HG02623 (cell line): ENCODE results near the gene CNBD2.
"Not testable (repeated sequence)": the region's sequence is repeated elsewhere in the genome, so short reads cannot be mapped to it uniquely, and the experiment has no call there.

Experiments used
- ATAC-seq: cut with Tn5 transposase; IDR thresholded peaks from one replicate; pipeline ENCODE4 v1.9.1; 2021; ENCODE audit warnings: moderate library complexity; ENCODE audit not compliant: unreplicated experiment

Gene CNBD2

DNA sequence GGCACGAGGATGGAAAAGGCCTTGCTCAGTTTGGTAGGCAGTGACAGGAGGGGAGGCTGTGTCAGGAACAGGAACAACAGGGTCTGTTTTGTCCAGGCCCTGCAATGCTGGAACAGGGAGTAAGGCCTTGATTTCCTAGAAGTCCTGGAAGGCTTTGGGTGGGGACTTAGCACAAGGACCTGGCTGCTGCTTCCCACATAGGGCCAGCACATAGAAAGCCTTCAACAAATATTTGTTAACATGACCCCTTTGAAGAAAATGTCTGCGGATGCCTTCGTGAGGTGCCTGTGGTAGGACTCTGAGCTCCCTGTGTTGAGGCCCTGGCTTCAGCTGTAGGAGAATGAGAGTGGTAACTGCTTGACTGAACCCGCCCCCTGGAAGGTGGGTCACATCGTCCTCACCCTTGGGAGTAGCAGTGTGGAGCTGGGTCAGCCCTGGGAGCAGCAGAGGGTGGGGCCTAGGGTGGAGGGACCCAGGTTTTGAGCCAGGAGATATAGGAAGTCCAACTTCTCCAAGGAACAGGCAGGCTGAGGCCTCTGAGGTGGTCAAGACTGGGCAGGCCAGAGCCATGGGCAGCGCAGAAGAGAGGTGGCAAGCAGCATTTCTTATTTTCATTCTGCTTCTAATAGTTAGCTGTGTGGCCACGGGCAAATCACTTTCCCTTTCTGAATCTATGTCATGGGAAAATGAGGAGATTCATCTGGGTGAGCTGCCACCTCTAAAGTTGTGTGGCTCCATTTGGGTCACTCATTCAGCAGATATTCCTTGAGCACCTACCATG lies 50.0 kb downstream of the CNBD2 start:
- ATAC-seq = no peak

DNA sequence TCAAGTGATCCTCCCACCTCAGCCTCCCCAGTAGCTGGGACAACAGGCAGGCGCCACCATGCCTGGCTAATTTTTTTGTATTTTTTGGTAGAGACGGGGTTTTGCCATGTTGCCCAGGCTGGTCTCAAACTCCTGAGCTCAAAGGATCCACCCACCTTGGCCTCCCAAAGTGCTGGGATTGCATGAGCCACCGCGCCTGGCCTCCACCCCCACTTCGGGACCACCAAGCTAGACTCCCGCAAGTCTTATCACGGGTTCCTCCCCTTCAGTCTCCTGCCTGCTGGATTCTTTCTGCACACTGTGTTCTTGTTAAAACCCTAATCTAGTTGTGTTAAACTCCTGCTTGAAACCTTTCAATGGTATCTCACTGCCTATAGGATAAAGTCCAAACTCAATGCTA lies 57.7 kb downstream of the CNBD2 start:
- not testable (repeated sequence) for ATAC-seq

DNA sequence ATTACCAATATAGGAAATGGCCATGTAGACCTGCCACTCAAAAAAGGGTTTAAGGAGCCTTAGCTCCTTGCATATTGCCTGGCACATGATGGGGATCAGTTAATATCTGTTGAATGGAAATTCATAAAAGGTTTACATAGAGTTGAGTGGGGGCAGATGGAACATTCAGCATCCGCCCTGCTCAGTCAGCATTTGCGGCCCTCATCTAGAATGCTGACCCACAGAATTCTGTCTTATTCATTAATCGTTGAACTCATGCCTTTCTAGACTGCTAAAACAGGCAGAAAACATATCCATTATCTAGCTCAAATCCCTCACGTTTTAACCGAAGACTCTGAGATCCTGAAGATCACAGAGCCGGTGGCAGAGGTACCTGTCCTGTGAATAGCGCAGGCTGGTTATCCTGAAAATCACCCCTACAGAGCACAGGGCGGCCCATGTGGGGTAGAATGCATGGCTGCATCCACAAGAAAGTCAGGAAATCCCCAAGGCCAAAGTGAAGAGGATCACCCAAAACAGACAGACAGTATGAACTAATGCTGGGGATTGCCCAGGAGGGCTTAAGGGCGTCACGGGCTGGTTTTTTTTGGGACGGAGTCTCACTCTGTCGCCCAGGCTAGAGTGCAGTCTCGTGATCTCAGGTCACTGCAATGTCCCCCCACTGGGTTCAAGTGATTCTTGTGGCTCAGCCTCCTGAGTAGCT lies 59.9 kb downstream of the CNBD2 start:
- ATAC-seq = no peak

DNA sequence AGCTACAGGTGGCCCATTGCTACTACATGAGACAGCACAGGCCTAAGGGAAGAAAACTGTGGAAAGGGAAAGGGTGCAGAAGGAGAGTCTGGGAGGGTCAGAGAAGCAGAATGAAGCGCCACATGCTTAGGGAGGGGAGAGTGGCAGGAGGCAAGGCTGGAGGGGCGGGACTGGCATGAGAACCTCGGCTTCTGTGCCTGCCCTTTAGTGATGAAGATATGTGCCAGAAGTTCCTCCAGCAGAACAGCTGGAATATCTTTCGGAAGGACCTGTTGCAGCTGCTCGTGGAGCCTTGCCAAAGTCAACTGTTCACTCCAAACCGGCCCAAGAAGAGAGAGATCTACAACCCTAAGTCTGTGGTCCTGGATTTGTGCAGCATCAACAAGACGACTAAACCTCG lies 61.8 kb downstream of the CNBD2 start:
- no peak for ATAC-seq

DNA sequence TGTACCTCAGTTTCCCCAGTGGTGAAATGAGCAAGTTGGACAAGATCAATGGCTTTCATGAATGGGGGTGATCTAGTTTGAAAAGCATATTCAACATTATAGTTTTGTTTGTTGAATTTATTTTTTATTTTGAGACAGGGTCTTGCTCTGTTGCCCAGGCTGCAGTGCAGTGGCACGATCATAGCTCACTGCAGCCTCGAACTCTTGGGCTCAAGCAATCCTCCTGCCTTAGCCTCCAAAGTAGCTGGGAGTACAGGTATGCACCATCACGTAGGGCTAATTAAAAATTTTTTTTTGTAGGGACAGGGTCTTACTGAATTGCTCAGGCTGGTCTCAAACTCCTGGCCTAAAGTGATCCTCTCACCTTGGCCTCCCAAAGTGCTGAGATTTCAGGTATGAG lies 63.4 kb downstream of the CNBD2 start:
- ATAC-seq = no peak

DNA sequence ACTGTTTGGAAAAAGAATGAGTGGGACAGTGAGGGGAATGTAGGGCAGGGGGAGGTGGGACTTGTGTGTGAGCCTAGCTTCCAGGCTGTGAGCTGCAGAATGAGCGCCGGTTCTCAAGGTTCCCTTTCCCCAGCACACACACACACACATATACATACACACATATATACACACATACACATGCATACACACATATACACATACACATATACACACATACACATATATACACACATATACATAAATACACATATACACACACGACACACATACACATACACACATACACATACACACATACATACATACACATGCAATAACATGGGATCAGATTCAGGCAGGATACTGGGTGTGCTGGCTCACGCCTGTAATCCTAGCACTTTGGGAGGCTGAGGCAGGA lies 66.5 kb downstream of the CNBD2 start:
- ATAC-seq = no peak

DNA sequence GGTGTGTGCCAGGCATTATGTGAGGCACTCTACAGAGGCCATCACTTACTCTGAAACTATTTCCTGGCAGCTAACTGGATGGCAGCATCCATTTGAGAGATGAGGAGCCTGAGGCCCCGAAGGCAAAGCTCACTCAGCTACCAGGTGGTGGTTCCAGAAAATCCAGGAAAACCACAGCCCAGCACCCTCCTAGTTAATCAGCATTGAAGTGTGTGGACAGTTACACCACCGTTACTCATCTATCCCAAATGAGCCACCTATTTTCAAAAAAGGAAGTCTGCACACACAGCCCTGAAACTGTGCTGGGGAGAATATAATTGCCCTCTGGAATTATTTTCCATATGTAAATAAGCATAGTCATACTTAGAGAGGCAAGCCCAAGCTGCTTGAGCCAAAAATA lies 67.4 kb downstream of the CNBD2 start:
- ATAC-seq = no peak

DNA sequence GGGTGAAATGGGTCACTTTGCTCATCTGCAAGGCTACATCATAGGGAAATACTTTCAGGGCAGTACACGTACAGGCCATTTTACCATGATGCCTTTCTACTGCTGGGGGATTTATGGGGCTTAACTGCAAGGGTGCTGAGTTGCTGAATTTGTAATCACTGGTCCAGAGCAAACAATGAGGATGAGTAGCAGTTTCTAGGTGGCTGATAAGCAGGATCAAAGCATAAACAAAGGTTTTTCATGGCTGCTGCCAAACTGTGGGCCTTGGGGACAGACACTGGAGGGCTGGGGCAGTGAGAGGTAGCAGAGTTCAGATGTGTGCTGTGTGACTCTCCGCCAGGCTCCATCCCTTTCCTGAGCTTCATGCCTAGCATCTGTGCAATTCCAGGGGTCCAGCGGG lies 68.3 kb downstream of the CNBD2 start:
- no peak for ATAC-seq

DNA sequence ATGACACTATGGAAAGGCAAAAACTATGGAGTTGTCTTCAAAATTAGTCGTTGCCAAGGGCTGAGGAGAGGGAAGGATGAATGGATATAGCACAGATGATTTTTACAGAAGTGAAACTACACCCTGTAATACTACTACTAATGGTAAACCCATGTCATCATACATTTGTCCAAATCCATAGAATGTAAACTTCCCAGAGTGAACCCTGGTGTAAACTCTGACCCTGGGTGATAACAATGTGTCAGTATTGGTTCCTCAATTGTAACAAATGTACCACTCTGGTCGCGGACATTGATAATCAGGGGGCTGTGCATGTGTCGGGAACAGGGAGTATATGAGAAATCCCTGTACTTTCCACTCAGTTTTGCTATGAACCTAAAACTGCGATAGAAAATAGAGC lies 72.2 kb downstream of the CNBD2 start:
- ATAC-seq = no peak

DNA sequence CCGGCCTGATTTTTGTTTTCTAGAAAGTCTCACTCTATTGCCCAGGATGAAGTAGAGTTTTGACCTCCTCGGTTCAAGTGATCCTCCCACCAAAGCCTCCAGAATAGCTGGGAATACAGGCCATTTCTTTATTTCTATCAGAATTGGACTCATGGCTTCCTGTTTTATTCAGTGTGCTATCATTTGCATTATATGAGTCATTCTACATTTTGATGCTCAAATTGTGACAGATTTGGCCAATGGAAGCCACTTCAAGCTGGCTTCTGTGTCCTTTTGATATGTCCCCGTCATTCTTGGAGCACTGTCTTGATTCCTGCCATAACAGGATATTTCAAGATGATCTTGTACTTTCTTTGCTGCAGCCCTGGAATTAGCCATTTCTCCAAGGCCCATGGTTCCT lies 75.1 kb downstream of the CNBD2 start:
- no peak for ATAC-seq

DNA sequence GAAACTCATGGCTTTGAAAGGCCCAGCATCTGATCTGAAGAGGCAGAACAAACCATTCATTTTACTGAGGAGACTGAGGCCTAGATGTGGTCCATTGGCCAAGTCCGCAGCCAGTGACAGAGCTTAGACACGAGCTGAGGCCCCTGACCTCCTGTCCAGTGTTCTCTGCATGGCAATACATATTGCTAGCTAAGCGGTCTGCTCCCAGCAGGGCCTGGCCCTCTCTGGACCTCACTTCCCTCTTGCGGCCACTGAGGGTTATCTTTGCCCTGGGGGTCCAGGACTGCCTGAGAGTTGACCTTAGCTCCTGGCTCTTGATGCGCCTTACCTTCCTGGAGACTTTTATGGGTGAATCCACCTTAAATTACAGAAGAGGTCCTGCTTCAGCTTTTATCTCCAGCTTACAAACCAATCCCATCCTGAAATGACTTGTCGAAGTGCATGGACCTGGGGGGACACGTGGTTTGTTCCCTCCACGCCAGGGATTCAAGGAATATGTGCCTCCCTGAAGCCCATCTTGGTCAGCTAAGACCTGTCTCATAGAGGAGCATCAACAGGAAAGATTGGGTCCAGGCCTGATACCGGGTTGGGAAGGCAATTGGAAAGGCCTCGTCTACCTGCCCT lies 75.6 kb downstream of the CNBD2 start:
- no peak for ATAC-seq

DNA sequence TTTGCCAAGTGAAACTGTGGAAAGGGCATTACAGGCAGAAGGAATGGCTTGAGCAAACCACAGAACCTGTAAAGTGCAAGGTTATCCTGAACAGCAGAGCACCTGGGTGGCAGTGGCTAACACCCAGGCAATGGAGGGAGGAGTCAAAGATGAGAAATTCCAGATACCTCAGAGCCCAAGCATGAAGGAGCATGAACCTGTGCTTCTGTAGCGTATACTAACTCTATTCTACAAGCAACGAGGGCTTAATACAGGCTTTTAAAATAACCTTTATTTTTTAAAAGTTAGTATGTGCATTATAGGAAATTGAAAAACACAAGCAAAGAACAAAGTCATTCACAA lies 77.0 kb downstream of the CNBD2 start:
- ATAC-seq = no peak

DNA sequence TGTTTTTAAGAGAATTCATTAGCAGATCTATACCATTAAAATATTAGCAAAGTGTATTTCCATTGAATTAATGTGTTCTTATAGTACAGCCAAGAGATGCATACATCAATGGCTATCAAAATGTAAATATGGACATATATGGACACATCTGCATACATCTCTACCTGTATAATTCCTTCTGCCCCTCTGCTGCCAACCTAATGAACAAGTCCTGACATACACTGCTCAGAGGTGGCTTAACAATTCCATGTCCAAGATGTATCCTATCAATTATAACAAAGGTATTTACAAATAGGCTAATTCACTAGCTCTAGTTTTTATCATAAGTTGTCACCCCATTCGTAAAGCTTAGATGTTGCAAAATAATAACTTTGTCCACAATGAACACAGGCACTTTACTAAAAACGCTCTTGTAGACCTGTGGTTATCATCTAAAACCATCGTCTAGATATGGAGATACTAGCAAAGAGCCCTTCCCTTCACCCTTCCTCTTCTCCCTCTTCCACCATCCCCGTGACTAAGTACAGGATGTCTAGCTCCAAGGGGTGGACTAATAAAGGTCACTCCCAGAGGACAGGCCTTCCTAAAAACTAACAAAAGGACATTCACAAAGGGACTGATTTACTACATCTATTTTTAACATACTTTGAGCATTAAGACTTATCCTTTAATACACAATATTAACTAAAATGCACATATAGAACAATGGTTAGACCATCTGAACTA lies 77.8 kb downstream of the CNBD2 start:
- ATAC-seq = not testable (repeated sequence)

DNA sequence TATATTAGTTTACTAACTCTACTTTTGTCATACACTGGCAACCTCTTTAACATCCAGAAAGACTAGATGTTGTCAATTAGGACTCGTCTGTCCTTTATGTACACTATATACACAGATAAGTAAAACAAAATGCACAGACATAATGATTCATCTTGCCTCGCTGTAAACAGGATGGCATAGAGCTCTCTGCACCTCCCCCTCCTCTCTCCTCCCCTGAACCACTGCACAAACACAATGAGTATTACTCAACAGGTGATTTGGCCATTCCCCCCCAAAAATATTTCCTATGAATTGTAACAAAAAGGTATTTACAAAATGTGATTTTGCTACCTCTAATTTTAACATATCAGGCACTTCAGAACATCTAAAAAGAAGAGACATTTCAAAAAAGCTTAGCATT lies 81.0 kb downstream of the CNBD2 start:
- not testable (repeated sequence) for ATAC-seq

DNA sequence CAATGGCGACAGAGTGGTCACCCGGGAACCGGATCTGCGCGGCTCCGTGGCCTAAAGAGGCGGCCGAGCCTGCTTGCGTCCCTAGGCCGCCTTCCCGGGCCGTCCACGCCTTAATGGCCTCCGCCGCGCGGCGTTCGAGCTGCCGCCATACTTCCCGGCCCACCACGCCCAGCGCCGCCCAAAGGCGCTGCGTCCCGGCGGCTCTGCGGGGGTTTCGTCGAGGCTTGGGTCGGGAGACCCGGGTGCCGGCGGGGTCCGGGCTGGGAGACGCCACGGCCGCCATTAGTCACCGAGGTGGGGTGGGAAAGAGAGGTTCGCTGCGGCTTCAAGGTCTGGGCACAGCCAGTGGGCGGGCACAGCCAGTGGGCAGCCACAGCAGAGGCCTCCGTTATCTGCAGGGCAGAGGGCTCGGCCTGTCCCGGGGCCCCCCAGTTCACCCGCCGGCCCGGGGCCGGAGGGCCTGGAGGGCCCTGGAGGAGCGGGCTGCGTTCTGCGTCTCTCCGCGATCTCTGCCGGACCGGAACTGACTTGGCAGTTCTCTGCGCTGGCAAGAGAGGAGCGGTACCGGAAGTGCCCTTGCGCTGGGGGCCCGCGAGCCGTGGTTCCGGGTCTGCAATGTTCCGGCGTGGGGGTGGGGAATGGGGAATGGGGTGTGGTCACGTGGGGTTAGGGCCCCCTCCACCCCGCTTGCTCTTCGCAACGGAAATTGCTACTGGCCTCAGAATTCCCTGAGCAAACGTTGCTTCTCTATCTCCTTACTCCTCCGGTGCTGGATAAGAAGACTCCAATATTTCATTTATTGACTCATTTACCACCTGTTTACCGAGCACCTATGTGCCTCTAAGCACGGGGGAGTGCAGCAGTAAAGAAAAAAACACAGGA lies 82.3 kb downstream of the CNBD2 start:
- peak; percentile 89 for ATAC-seq

DNA sequence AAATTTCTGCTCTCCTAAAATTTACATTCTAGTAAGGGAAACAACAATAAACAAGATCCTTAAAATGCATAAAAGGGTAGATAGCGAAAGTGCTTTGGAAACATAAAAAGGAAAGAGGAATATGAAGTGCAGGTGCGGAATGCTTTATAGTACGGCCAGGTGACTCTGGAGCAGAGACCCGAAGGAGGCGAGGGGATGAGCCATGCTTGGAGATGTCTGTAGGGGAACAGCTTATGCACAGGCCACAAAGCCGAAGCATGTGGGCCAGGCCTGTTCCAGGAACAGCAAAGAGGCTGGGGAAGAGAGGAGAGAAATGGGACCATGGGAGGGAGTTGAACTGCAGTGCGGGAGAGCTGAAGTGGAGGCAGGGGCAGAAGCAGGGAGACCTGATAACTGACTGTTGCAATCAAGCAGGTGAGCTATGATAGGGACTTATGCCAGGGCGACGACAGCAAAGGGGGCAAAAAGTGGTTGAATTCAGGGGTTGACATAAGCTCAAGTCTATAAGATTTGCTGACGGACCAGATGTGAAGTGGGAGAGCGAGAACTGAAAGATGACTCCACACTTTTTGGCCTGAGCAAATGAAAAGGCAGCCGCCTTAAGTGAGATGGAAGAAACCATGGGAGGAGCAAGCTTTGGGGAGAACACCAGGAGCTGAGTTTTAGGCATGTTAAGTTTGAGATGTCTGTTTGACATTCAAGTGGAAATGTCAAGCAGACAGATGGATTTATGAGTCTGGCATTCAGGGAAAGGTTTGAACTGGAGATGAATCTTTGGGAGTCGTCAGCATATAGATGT lies 83.1 kb downstream of the CNBD2 start:
- no peak for ATAC-seq

DNA sequence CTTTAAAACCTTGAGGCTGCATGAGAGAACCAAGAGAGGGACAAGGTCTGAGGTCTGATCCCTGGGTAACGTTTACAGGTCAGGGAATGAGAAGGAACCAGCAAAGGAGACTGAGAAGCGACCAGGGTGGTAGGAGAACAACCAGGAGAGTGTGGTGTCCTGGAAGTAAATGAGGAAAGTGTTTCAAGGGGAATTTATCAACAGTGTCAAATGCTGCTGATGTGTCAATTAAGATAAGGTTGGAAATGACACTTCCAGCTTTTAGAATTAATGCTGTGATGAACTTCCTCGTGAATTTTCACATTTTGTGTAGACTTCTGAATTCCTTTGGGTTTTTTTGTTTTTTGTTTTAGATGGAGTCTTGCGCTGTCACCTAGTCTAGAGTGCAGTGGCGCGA lies 83.7 kb downstream of the CNBD2 start:
- no peak for ATAC-seq

DNA sequence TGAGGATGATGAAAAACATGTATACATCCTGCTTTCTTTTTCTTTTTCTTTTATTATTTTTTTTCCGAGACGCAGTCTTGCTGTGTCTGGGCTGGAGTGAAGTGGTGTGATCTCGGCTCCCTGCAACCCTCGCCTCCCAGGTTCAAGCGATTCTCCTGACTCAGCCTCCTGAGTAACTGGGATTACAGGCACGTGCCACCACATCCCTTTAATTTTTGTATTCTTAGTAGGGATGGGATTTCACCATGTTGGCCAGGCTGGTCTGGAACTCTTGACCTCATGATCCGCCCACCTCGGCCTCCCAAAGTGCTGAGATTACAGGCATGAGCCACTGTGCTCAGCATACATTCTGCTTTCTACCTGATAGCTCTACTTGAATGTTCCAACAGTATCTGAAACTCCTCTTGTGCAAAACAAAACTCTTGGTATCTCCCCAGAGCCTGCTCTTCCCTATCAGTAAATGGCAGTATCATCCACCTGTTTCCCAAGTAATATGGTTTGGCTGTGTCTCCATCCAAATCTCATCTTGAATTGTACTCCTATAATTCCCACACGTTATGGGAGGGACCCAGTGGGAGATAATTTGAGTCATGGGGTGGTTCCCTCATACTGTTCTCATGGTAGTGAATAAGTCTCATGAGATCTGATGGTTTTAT lies 85.6 kb downstream of the CNBD2 start:
- ATAC-seq = not testable (repeated sequence)

DNA sequence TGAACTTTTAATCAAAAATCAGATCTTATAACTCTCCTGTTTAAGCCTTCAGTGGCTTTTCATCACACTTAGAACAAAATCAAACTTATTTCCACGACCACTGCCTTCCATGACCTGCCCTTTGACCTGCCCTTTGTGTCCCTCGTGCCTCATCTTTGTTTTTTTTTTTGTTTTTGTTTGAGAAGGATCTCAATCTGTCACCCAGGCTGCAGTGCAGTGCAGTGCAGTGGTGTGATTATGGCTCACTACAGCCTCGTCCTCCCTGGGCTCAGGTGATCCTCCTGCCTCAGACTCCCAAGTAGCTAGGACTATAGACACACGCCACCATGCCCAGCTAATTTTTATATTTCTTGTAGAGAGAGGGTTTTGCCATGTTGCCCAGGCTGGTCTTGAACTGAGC lies 86.8 kb downstream of the CNBD2 start:
- ATAC-seq = no peak
